Measurements from ENCODE around the gene CDYL. TPM values are rescaled to one million over a fixed set of nuclear protein-coding genes. Genes with fewer than 3 reads are reported as not detected.

Gene CDYL
- total RNA-seq, 3 donors from 2014 or later (not counting 1 experiment from before 2014, with no cell fraction given) = 81.3 to 101 (median 83.8) TPM

GRCh38 chr6:4732691-4733315 is 43.4 kb upstream of the CDYL start:
- DNase-seq (no peak), ATAC-seq (no peak)
- H3K27ac ChIP-seq (ENCODE audit: low read length) = no peak overlapping the region
- H3K4me1 Mint-ChIP-seq = peaks cover 7 to 15% of the 10 kb centered on the region in 2 donors
- H3K27me3 Mint-ChIP-seq (ENCODE audit: low read depth in 2 of 2) = peaks cover 0 to 10% of the 10 kb centered on the region in 2 donors
- no peak overlapping the region for H3K4me3 Mint-ChIP-seq
- no peaks in the 10 kb centered on the region for H3K9me3 ChIP-seq (ENCODE audit: control insufficient read depth, insufficient read depth, low read length)
- no peak overlapping the region for H3K4me3 ChIP-seq (ENCODE audit: low read length)
- H3K36me3 Mint-ChIP-seq = no peaks in the 10 kb centered on the region
- WGBS (ENCODE audit: insufficient coverage) = 63% methylated on average over 10 of the region's 10 CpGs
- no peak overlapping the region for H3K27ac Mint-ChIP-seq
- H3K4me1 ChIP-seq (ENCODE audit: control insufficient read depth, insufficient read depth, low read length) = peaks cover under 1% of the 10 kb centered on the region
- H3K9me3 Mint-ChIP-seq = no peaks in the 10 kb centered on the region
- TF ChIP-seq CTCF (IDR thresholded peaks at IDR 0.05) = no peak
- H3K27me3 ChIP-seq (ENCODE audit: control insufficient read depth, insufficient read depth, low read length) = no peaks in the 10 kb centered on the region
- H3K36me3 ChIP-seq (ENCODE audit: control insufficient read depth, insufficient read depth, low read length) = no peaks in the 10 kb centered on the region
- intact Hi-C loops (cut with micrococcal nuclease) = no loop called here

- no peak overlapping the region for H3K4me3 ChIP-seq (ENCODE audit: low read length)
- peaks cover 0 to 8% of the 10 kb centered on the region in 2 donors for H3K4me1 Mint-ChIP-seq
- no peaks in the 10 kb centered on the region for H3K27me3 ChIP-seq (ENCODE audit: control insufficient read depth, insufficient read depth, low read length)
- no peaks in the 10 kb centered on the region for H3K36me3 Mint-ChIP-seq
- H3K9me3 ChIP-seq (ENCODE audit: control insufficient read depth, insufficient read depth, low read length) = no peaks in the 10 kb centered on the region
- H3K9me3 Mint-ChIP-seq = no peaks in the 10 kb centered on the region
- intact Hi-C loops (cut with micrococcal nuclease) = no loop called here
- H3K27me3 Mint-ChIP-seq (ENCODE audit: low read depth in 2 of 2) = peaks cover 0 to 8% of the 10 kb centered on the region in 2 donors
- no peak for TF ChIP-seq CTCF (IDR thresholded peaks at IDR 0.05)
- H3K4me1 ChIP-seq (ENCODE audit: control insufficient read depth, insufficient read depth, low read length) = no peaks in the 10 kb centered on the region
- H3K36me3 ChIP-seq (ENCODE audit: control insufficient read depth, insufficient read depth, low read length) = no peaks in the 10 kb centered on the region
- H3K27ac Mint-ChIP-seq = no peak overlapping the region
- DNase-seq (no peak), ATAC-seq (no peak)
- H3K4me3 Mint-ChIP-seq = no peak overlapping the region
- 80% methylated on average over 1 of the region's 1 CpG for WGBS (ENCODE audit: insufficient coverage)
- no peak overlapping the region for H3K27ac ChIP-seq (ENCODE audit: low read length)
Measured at GRCh38 chr6:4736371-4736873, 39.8 kb upstream of the CDYL start.

GRCh38 chr6:4740032-4740431 is 36.2 kb upstream of the CDYL start:
- no peaks in the 10 kb centered on the region for H3K9me3 Mint-ChIP-seq
- intact Hi-C loops (cut with micrococcal nuclease) = no loop called here
- DNase-seq (no peak), ATAC-seq (no peak)
- H3K27ac ChIP-seq (ENCODE audit: low read length) = no peak overlapping the region
- H3K4me1 Mint-ChIP-seq = no peaks in the 10 kb centered on the region
- H3K9me3 ChIP-seq (ENCODE audit: control insufficient read depth, insufficient read depth, low read length) = no peaks in the 10 kb centered on the region
- no peaks in the 10 kb centered on the region for H3K27me3 ChIP-seq (ENCODE audit: control insufficient read depth, insufficient read depth, low read length)
- TF ChIP-seq CTCF (IDR thresholded peaks at IDR 0.05) = no peak
- no peak overlapping the region for H3K4me3 Mint-ChIP-seq
- H3K27me3 Mint-ChIP-seq (ENCODE audit: low read depth in 2 of 2) = peaks cover 0 to 2% of the 10 kb centered on the region in 2 donors
- 71% methylated on average over 6 of the region's 6 CpGs for WGBS (ENCODE audit: insufficient coverage)
- no peaks in the 10 kb centered on the region for H3K36me3 Mint-ChIP-seq
- no peaks in the 10 kb centered on the region for H3K36me3 ChIP-seq (ENCODE audit: control insufficient read depth, insufficient read depth, low read length)
- no peaks in the 10 kb centered on the region for H3K4me1 ChIP-seq (ENCODE audit: control insufficient read depth, insufficient read depth, low read length)
- H3K4me3 ChIP-seq (ENCODE audit: low read length) = no peak overlapping the region
- H3K27ac Mint-ChIP-seq = no peak overlapping the region

GRCh38 chr6:4743062-4743461 is 33.1 kb upstream of the CDYL start:
- Mint-ChIP-seq H3K27me3 (ENCODE audit: low read depth in 2 of 2) (peaks cover 0 to 5% of the 10 kb centered on the region in 2 donors), H3K9me3 (no peaks in the 10 kb centered on the region), H3K4me1 (no peaks in the 10 kb centered on the region), H3K36me3 (no peaks in the 10 kb centered on the region), H3K4me3 (no peak overlapping the region), H3K27ac (no peak overlapping the region)
- 91% methylated on average over 2 of the region's 2 CpGs for WGBS (ENCODE audit: insufficient coverage)
- intact Hi-C loops (cut with micrococcal nuclease) = no loop called here
- ATAC-seq (no peak), DNase-seq (no peak)
- Histone ChIP-seq H3K4me3 (ENCODE audit: low read length) (no peak overlapping the region), H3K27me3 (ENCODE audit: control insufficient read depth, insufficient read depth, low read length) (no peaks in the 10 kb centered on the region), H3K27ac (ENCODE audit: low read length) (no peak overlapping the region), H3K36me3 (ENCODE audit: control insufficient read depth, insufficient read depth, low read length) (no peaks in the 10 kb centered on the region), H3K4me1 (ENCODE audit: control insufficient read depth, insufficient read depth, low read length) (no peaks in the 10 kb centered on the region), H3K9me3 (ENCODE audit: control insufficient read depth, insufficient read depth, low read length) (no peaks in the 10 kb centered on the region)
- TF ChIP-seq CTCF (IDR thresholded peaks at IDR 0.05) = no peak

Data from natural killer cell (primary cell).